NCI-H345 treated with DMSO at 0.1 percent for 48 hours (cell line): Measurements from ENCODE around the gene TXNL1.
"Not testable (repeated sequence)": the region's sequence is repeated elsewhere in the genome, so short reads cannot be mapped to it uniquely, and the experiment has no call there.

Experiments
- DNase-seq: peaks from one replicate; lab custom pipeline; 2025; ENCODE audit not compliant: unreplicated experiment; lab: John Stamatoyannopoulos, UW

The TXNL1 gene

DNA sequence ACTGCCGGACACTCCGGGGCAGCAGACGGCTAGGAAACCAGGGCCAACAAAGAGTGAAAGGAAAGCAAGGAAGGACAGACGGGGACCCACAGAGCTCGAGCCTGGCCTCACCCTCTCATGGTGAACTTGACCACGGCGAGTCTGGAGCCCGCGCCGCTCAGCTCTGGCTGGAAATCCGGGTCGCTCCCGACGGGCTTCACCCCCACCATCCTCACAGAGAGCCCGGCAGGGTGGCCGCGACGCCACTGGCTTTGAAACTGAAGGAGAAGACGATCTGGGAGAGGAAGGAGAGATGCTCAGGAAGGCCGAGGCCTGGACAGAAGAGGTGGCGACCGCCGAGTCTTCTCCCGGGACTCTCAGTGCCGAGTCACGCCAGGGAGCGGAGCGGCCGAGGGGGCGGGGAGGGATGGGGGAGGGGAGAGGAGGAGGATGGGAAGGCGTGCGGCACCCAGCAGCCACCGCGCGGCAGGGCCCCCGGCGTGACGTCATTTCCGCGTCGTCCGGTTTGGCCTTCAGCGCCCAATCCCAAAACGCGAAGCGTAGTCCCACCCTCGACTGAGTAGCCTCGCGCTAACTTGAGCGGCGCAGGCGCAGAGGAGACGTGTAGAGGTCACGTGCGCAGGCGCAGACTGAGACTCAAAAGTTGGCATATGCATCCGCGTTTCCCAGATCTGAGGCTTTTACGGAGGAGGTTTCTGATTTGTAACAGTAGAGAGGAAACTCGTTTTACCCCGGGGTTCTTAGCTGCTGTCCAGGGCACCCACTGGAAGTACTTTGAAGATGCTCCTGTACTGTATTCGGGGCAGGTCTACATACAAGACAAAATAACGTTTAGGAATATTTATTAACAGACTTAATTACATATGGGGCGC, at the start of gene TXNL1:
Gene TXNL1 (minus strand): TSS at position 361 of the 872 bp plus-strand sequence. CDS start 152 bp downstream, at position 209.
- DNase-seq, result peak; percentile 96

DNA sequence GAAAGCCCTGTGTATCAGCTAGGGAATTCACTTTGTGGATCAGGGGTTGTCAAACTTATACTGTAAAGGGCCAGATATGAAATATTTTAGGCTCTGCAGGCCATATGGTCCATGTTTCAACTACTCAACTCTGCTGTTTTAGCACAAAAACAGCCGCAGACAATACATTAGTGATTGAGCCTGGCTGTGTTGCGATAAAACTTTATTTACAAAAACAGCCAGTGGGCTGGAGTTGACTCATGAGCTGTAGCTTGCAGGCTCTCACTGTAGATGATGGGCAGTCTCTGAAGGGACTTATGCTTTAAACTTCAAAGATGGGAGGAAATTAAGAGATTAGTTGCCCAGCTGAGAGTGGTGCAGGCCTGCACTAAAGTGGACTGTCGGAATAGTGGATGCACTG, 45.9 kb upstream of the TXNL1 start:
- DNase-seq, result no peak

DNA sequence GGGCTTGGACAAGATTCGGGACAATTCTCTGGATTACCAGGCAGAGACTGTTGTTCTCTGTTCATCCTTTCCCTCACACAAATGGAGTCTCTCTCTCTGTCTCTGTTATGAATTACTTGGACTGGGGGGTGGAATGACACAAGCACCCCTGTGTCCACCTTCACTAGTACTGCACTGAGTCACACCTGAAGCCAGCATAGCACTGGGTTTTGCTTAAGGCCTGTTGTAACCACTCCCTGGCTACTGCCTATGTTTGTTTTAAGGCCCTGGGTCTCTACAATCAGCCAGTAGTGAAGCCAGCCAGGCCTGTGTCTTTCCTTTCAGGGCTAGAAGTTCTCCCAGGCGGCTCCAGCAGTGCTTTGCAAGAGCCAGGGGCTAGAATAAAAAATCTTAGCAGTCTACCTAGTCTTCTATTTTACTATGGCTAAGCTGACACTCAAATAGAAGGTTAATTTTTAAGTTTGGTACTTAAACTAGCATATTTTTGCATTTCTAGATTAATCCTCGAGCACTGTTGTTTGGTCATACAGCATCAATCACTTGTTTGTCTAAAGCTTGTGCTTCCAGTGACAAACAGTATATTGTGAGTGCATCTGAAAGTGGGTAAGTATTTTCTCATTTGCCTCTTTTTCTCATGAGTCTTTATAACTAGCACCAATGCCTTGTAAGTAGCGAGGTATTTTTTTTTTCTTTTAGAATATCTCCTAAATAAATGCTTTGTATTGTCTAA, 40.6 kb upstream of the TXNL1 start:
- no peak for DNase-seq

DNA sequence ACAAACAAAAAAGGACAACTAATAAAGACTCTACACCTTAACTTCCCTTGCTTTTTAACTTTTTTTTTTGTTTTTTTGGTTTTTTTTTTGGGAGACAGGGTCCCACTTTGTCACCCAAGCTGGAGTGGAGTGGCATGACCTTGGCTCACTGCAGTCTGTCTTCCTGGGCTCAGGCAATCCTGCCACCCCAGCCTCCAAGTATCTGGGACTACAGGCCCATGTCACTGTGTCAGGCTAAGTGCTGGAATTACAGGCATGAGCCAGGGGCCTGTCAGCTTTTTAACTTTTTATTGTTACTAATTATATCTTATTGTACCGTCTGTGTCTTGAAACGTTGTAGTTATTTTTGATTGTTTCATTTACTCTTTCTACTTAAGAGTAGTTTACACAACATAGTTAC, 38.2 kb upstream of the TXNL1 start:
- DNase-seq, result no peak

DNA sequence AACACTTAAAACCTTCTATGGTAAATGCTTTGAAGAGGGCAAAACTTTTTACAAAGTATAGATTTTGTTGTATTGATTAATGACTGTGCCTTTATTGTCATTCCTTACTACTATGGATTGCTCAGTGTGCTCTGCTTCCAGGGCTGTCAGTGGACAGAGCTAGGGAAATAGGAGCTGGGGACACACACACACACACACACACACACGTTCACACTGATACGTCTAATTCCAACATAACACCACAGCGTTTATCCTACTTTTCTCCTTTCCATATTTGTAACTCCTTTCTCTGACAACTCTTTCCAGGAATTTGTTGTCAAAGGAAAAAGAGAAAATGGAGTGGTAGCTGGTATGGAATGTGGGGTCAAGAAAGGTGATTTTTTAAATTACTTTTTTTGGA, 34.6 kb upstream of the TXNL1 start:
- DNase-seq, result no peak

DNA sequence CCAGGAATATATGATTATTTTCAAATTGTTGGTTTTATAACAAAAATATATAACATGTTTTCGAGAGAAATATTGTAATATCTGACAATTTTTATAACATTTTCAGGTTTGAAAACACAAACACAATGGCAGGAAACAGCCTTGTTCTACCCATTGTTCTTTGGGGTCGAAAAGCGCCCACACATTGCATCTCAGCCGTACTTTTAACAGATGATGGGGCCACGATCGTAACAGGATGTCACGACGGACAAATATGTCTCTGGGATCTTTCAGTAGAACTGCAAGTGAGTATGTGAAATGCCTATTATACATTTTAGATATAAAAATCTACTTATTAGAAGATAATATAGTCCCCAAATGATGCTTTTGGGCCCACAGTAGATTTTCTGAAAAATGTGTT, 34.0 kb upstream of the TXNL1 start:
- DNase-seq, result no peak

DNA sequence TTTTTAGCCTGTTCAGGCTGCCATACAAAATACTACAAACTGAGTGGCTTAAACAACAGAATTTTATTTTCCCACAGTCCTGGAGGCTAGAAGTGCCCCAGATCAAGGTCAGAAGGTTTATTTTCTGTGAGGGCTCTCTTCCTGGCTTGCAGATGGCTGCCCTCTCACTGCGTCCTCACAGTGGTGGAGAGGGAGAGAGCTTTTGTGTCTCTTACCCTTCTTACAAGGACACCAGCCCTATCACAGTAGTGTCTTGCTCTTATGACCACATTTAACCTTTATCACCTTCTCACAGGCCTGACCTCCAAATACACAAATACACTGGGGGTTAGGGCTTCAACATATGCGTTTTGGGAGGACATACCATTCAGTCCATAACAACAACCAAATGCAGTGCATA, 24.5 kb upstream of the TXNL1 start:
- DNase-seq, result no peak

DNA sequence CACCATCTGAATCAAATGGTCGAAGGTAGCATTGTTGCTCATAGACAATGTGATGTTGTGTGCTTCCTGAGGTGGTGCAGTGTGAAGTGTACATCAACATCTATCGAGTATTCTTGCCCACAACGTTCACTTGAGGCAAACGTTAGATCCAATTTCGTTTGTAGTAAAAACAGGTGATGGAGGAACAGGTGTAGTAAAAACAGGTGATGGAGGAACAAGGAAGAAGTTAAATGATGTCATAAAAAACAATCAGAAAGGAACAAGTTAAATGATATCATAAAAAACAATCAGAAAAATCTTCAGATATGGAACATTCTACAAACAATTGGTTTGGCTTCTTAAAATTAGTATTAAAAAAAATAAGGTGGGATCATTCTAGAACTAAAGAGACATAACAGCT, 24.1 kb upstream of the TXNL1 start:
- DNase-seq, result no peak

DNA sequence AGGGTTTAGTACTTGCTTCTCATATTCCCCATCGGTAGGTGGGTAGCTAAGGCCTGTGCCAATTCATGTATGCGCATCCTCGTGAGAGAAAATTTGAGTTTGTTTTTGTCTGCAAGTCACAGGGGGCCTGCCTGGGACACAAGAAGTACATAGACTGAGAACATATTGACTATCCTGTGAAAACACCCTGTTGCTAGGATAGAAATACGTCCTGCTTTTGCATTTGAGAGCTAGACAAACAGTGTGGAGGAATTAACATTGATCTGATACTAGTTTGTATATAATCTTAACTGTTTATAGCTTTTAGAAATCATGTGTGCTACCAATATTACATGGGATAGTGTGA, 23.6 kb upstream of the TXNL1 start:
- DNase-seq, result no peak

DNA sequence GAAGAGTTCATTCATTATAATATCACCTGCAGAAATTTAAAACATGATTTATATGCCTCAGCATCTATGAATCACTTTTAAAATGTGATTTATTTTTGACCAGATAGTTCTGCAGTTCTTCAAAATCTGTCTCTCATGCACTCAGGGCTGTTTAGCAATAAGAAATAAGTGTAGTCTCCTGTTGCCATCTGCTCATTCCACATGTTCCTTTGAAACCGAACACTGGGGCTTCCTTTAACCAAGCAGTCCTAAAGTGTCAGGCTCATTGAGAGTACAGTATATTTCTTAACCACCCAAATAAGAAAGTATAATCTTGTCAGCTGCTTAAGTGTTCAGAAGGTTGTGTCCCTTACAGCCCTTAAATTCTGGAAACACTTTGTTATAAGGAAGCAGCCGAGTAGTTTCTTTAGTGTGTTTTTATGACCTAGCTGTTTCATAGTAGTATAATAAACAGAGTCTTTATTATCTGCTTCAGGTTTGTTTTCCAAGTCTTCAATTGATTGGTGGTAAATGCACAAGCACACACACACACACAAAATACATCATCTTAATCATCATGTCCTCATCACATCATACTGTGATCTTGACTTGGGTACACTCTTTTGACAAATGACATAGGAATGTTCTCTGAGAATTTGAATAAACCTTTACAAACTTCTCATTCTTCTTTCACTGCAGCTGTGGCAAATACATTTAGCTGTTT, 23.1 kb upstream of the TXNL1 start:
- DNase-seq, result no peak

DNA sequence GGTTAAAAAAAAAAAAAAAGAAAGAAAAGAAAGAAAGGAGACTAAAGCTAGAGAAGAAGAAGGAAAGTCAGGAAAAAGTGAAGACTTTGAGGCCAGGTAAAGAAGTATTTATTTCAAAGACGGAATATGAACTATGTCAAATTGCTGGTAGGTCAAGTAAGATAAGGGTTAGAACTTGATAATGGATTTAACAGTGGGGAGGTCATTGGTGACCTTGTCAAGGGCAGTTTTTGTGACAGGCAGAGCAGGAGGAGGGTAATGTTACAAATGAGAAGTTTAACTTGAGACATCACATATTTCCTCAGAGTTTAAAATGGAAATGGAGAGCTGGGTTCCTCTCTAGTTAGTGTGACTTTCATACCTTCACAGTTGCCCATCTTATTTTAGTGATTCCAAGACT, 22.3 kb upstream of the TXNL1 start:
- no peak for DNase-seq

DNA sequence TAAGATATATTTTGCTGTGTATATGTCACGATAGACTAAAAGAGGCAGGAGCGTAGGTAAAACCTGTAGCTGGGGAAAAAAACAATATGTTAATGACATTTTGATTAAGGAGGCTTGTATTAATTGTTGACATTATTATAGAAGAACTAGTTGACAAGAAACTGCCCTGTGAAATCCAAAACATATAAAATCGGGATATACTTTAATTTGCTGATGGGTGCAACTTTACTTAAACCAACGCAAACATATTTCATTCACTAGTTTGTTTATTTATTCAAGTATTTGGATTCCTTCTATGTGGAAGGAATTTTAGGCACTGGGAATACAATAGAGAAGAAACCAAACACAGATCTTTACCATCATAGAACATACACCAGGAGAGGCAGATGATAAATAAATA, 20.7 kb upstream of the TXNL1 start:
- no peak for DNase-seq

DNA sequence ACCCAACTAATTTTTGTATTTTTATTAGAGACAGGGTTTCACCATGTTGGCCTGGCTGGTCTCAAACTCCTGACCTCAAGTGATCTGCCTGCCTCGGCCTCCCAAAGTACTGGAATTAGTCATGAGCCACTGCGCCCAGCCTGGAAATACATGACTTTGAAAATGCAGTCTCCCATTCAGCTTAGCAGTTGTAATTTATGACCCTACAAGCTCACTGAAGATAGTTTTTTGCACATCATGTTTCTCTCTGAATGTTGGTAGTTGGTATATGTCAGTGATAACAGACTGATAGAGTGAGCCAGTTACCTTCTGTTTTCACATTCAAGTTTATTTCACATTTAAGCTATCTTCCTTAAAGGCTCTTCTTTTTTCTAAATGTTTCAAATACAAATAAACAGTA, 19.9 kb upstream of the TXNL1 start:
- DNase-seq, result no peak

DNA sequence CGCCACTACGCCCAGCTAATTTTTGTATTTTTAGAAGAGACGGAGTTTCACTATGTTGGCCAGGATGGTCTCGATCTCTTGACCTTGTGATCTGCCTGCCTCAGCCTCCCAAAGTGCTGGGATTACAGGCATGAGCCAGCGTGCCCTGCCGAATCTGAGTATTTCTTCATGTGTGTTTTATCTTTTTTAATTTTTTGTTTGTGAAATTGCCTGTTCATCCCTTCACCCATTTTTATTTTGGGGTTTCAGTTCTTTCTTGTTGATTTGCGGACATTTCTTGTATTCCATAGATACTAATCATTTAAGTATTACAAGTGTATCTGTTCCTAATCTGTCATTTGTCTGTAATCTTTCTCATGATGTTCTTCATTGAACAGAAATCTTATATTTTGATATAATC, 15.9 kb upstream of the TXNL1 start:
- DNase-seq, result not testable (repeated sequence)

DNA sequence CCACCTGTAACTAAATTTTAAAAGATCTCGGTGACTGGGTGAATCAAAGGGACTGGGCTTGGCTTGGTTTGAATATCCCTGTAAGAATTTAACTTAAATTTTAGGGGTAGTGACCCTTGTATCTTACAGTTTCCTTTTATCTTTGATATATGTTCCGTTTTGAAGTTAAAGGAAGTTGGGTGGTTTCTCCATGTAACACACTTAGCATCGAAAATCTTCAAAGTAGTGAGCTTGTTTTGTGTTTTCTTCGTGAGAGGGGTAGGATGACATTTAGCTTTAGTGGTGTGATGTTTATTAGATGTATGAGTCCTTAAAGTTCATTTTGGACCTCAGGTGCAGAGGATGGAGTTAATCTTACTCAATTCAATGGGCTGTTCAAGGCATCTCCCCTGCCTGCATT, 14.4 kb upstream of the TXNL1 start:
- DNase-seq, result no peak

DNA sequence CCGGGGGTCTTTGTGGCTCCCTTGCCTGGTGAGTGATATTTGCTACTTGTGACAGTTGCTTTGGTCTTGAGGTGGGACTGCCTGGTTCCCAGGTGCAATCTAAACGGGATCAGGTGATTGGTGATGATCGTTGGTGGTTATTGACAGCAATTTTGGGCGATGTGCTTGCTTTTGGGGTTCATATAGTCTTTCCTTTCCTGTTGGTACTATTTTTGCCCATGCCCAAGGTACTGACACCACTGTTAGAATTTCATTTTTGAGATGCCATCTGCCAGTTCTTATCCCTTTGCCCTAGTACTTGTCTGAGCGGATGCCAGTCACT, 13.3 kb upstream of the TXNL1 start:
- no peak for DNase-seq

DNA sequence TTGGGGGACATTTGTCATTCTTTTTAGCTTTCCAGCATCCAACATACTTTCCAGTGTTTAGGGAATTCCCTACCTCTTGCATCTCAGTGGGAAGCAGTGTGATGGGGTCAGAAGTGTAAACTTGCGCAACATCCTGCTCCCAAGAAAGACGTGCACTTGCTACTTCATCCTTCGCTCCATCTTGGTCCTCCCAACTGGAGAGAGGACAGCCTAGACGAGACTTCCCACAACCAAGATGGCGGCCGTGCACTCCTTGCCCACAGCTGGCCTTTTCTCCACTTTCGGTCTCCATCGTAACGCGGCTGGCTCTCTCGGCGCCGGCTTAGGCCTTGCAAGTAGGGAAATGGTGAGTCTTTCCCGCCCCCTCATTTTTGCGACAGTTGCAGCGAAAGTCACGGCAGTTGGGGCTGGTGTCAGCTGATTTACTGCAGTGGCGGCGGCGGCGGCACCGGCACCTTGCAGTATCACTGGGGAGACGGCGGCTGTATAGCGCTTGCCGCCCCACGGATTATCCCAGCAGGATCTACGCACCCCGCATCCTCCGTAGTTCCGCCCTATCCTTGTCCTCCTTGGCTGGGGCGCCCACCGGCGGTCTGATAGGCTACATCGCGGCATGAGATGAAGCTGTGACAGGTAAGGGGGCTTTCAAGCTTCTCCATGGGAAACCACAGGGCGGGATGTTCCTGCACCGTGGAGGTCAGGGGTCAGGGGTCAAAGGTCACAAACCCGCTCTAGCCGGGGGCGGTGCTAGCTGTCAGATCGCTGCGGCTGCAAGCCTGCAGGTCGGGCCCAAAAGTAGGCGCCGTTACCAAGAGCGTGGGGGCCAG, 12.8 kb upstream of the TXNL1 start, which contains the start of gene WDR7:
Gene WDR7 (plus strand): TSS at position 416 of the 827 bp plus-strand sequence. CDS start 21,157 bp downstream, outside the sequence.
- peak; percentile 96 for DNase-seq

DNA sequence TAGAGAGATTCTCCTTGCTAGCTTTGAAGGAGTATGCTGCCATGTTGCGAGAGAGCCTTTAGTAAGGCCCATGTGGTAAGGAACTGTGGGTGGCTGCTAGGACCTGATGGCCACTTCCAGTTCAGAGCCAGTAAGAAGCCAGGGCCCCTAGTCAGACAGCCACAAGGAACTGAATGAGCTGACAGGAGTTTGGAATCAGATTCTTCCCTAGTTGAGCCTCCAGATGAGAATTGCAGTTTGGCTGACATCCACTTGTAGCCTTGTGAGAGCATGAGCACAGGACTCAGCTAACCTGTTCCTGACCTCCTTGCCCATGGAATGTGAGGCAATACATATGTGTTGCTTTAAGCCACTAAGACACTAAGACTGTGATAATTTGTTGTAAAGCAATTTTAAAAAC, 11.6 kb upstream of the TXNL1 start:
- no peak for DNase-seq

DNA sequence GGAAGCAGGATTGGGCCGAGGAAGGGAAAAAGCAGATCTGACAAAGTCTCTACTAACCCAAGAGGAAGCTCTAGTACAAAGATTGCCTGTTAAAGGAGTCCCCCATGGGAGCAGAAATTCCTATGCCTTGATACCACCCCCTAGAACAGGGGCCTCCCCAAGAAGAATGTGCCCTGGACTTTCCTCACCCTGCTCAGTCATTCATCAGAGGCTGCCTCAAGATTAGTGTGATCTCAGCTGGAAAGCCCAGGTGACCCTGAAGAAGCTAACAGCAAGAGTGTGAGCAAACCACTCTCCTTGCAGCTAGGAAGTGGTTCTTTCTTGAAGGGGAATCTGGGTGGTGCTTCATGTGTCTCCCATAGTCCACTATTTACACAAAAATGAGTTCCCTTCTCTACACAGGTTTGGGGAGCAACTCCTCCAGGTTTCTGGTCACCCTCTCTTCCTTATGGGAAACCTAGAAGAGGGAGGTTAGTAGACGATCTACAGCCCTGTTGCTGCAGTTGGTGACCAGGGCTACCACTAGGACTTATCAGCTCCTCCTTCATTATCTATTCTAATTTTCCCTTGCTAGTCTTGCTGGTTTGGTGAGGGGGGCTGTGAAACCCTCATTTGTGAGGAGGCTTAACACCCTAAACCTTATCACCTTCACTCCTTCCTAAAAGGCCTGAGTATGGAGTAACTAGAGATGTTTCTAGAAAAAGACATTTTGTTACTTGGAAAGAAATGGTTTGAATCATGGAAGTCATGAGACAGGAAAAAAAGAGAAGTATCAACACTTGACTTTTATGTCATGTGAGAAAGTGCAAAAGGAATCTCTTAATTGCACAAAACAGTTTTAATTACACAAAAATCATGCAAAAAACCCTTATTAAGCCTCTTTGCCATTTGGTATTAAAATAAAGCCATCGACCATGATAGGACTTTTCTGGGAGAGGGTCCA, 9.8 kb upstream of the TXNL1 start:
- DNase-seq, result no peak

DNA sequence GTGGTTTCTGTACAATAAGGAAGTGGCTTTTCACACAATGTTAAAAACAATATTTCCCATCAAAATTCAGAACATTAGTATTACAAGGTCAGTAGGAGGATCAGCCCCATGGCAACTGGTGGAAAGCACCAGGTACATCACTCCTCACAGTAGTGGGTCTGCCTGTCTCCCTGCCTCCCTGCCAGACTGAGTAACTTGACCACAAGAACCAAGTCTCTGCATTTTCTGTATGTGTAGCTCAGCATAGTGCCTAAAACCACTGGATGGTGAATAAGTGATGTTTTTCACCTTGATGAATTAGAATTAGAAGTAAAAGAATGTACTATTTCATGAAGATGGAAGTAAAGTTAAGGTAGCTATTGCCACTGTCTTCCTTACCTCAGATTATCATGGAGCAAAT, 8.7 kb upstream of the TXNL1 start:
- DNase-seq, result no peak
